CD4-positive, alpha-beta T cell treated with Interleukin-6 for 4 hours (primary cell): Measurements from ENCODE around the gene LRFN5.
"Not testable (repeated sequence)": the region's sequence is repeated elsewhere in the genome, so short reads cannot be mapped to it uniquely, and the experiment has no call there.

ENCODE experiments used
- DNase-seq: peaks from one replicate; pipeline ENCODE4 v3.0.0-alpha.2; 2020; ENCODE audit warnings: mixed read lengths

Gene LRFN5

DNA sequence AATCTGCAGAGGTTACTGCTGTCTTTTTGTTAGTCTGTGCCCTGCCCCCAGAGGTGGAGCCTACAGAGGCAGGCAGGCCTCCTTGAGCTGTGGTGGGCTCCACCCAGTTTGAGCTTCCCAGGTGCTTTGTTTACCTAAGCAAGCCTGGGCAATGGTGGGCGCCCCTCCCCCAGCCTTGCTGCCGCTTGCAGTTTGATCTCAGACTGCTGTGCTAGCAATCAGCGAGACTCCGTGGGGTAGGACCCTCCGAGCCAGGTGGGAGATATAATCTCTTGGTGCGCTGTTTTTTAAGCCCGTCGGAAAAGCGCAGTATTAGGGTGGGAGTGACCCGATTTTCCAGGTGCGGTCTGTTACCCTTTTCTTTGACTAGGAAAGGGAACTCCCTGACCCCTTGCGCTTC, 304.5 kb downstream of the LRFN5 start:
- not testable (repeated sequence) for DNase-seq

DNA sequence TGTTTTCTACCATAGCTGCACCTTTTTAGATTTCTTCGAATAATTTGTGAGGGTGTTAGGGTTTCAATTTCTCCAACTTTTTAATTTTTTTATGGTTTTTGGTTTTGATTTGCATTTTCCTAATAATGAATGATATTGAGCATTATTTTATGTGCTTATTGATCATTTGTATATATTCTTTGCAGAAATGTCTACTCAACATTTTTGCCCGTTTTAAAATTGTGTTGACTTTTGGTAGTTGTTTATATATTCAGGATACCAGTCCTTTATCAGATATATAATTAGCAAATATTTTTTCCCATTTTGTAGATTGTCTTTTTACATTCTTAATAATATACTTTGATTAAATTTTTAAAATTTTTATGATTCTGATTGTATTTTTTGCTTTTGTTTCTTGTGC, 306.7 kb downstream of the LRFN5 start:
- no peak for DNase-seq

DNA sequence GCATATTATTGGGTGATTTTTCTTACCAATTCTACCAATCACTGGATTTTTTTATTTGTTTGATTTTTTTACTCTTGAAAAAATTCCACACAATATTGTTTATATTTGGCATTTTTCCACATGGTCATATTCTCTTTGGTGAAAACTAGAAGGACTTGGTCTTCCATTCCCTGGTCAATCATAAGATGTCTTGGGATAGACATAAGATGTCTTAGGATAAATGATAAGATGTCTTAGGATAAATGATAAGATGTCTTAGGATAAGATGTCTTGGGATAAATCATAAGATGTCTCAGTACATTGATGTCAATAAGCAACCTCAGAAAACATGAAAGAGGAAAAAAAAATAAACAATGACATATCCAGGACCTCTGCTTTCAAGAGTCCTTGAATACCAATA, 309.1 kb downstream of the LRFN5 start:
- DNase-seq, result no peak

- DNase-seq, result no peak
Observed at GRCh38 chr14:41916313-41916712, 309.6 kb downstream of the LRFN5 start.

DNA sequence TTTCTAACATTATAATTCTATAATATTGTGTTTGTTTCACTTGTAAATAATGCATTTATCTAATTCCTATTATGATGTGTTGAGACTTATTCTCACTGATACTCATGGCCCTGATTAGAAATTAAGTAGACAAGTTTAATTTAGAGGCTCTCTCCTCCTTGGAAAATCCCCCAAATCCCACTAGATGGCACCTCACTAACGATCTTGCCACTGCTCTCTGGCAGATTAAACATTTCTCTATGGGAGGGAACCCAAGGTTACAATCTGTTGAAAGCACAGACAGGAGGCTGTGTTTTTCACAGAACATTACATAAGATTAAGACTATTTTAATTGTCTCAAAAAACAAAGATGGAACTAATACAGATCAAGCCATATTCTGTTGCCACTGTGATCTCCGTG, 318.7 kb downstream of the LRFN5 start:
- no peak for DNase-seq

- DNase-seq, result no peak
Observed at GRCh38 chr14:41950428-41951151, 343.9 kb downstream of the LRFN5 start.
